Panc1 (cell line): Measurements from ENCODE around the gene RAB11FIP3. TPM values are rescaled to one million over a fixed set of nuclear protein-coding genes. Genes with fewer than 3 reads are reported as not detected.
A peak's percentile ranks its signal among the peaks of the same experiment; 100 is the strongest.

ENCODE experiments used
- ATAC-seq: fragments of 200-7000 bp; cut with Tn5 transposase; 2 replicates; pipeline ENCODE4 v1.9.1; 2020; ENCODE audit warnings: mild to moderate bottlenecking, moderate library complexity
- BruUV-seq: library from RNA; stranded (reverse); fragments of 400-500 nt; replicated peaks from 2 replicates; lab custom pipeline; 2021; lab: Mats Ljungman, UMichigan
- CTCF ChIA-PET: fragments of 300-600 bp; sonication (Branson Sonifier 250); formaldehyde crosslinking; loops from one replicate; lab custom pipeline; 2022; ENCODE audit warnings: antibody characterized with exemption; lab: Charles Lee
- POLR2A ChIA-PET: fragments of 300-600 bp; sonication (Branson Sonifier 250); formaldehyde crosslinking; loops from one replicate; lab custom pipeline; 2022; ENCODE audit warnings: antibody characterized with exemption; lab: Charles Lee
- DNase-seq: peaks from one replicate; pipeline ENCODE4 v3.0.0-alpha.2; 2010; ENCODE audit warnings: low read depth, low spot score
- H3K27ac ChIP-seq: 2 replicates; pipeline ENCODE4 v1.5.1; 2011; ENCODE audit warnings: mild to moderate bottlenecking, low read length, inconsistent platforms
- H3K27me3 ChIP-seq: fragments of 200-500 bp; sonication (Bioruptor generic); 2 replicates; pipeline ENCODE4 v1.6.0; 2014; ENCODE audit warnings: low read length, inconsistent platforms; ENCODE audit not compliant: control insufficient read depth, insufficient read depth
- H3K36me3 ChIP-seq: fragments of 200-500 bp; sonication (Bioruptor generic); 2 replicates; pipeline ENCODE4 v1.5.1; 2014; ENCODE audit warnings: inconsistent platforms, mild to moderate bottlenecking, low read length, moderate library complexity; ENCODE audit not compliant: control insufficient read depth, insufficient read depth
- H3K4me1 ChIP-seq: 2 replicates; pipeline ENCODE4 v1.5.1; 2011; ENCODE audit warnings: inconsistent platforms, mild to moderate bottlenecking, low read length, moderate library complexity; ENCODE audit not compliant: control insufficient read depth, insufficient read depth
- H3K4me3 ChIP-seq, 2 experiments: 2 replicates each; pipeline ENCODE4 v1.5.1; 2011 to 2012; ENCODE audit warnings: low read depth in 2 of 2, low read length in 2 of 2, mild to moderate bottlenecking in 2 of 2, inconsistent platforms in 1 of 2, moderate library complexity in 1 of 2
- H3K9me3 ChIP-seq: fragments of 200-500 bp; sonication (Bioruptor generic); 2 replicates; pipeline ENCODE4 v1.5.1; 2014; ENCODE audit warnings: low read depth, mild to moderate bottlenecking, inconsistent platforms, low read length, moderate library complexity; ENCODE audit not compliant: control insufficient read depth, insufficient read depth
- CTCF ChIP-seq: fragments of 450-650 bp; IDR thresholded peaks from 2 replicates; pipeline ENCODE4 v1.5.1; 2017; ENCODE audit warnings: mild to moderate bottlenecking
- POLR2AphosphoS5 ChIP-seq: IDR thresholded peaks from 2 replicates; pipeline ENCODE4 v1.6.1; 2012; ENCODE audit warnings: mild to moderate bottlenecking, low read depth, low read length, moderate library complexity
- REST ChIP-seq, 2 experiments: IDR thresholded peaks; 2 replicates each; pipeline ENCODE4 v1.6.1; 2011 to 2012; ENCODE audit warnings: low read depth in 2 of 2, control low read depth in 1 of 2, low read length in 1 of 2, mild to moderate bottlenecking in 1 of 2, moderate library complexity in 1 of 2; ENCODE audit not compliant: insufficient read depth in 1 of 2
- SIN3A ChIP-seq: IDR thresholded peaks from 2 replicates; pipeline ENCODE4 v1.6.1; 2012; ENCODE audit warnings: low read depth, mild to moderate bottlenecking, low read length, moderate library complexity, borderline replicate concordance; ENCODE audit not compliant: insufficient read depth
- TCF7L2 ChIP-seq: IDR thresholded peaks from 2 replicates; pipeline ENCODE4 v1.6.1; 2011; ENCODE audit warnings: mild to moderate bottlenecking, low read depth, low read length, inconsistent platforms
- in situ Hi-C: cut with HindIII; loops from 2 replicates; pipeline ENCODE4 v1.10.0; 2016; ENCODE audit warnings: low sequenced_read_pairs, low pct_unique_long_range_greater_than_20kb
- intact Hi-C: fragments of 100-400 bp; cut with micrococcal nuclease; formaldehyde crosslinking; loops from one replicate; pipeline ENCODE4 v1.10.0; 2022; ENCODE audit not compliant: unreplicated experiment
- total RNA-seq: library from RNA; stranded (reverse); gene quantifications from one replicate; pipeline ENCODE4 v1.2.1, GENCODE V29; 2021; ENCODE audit not compliant: unreplicated experiment

The RAB11FIP3 gene
- total RNA-seq, 1 experiment from 2014 or later, result 57.3 TPM

GRCh38 chr16:548586-548985, 123.1 kb downstream of the RAB11FIP3 start:
- no peaks in the 10 kb centered on the region for H3K27me3 ChIP-seq
- no peaks in the 10 kb centered on the region for H3K36me3 ChIP-seq
- POLR2A ChIA-PET, result no interaction called here
- DNase-seq (no peak), ATAC-seq (no peak)
- in situ Hi-C loops, result no loop called here
- BruUV-seq, result no TSS peak
- H3K4me3 ChIP-seq, result no peak overlapping the region
- TF ChIP-seq POLR2AphosphoS5 (no peak), SIN3A (no peak), REST (IDR thresholded peaks at IDR 0.05; ENCODE audit: insufficient read depth in 1 of 2, low read depth in 2 of 2, low read length in 1 of 2) (no peak), TCF7L2 (no peak), CTCF (no peak)
- CTCF ChIA-PET, result no interaction called here
- intact Hi-C loops, result no loop called here
- no peak overlapping the region for H3K27ac ChIP-seq
- no peaks in the 10 kb centered on the region for H3K9me3 ChIP-seq
- no peaks in the 10 kb centered on the region for H3K4me1 ChIP-seq

GRCh38 chr16:549544-550263, 124.3 kb downstream of the RAB11FIP3 start:
- in situ Hi-C loops (no loop called here), intact Hi-C loops (no loop called here)
- Histone ChIP-seq H3K36me3 (no peaks in the 10 kb centered on the region), H3K4me1 (peaks cover 8% of the 10 kb centered on the region), H3K9me3 (no peaks in the 10 kb centered on the region), H3K4me3 (no peak overlapping the region), H3K27ac (no peak overlapping the region), H3K27me3 (no peaks in the 10 kb centered on the region)
- no peak for DNase-seq
- ATAC-seq, result no peak
- BruUV-seq, result no TSS peak
- CTCF ChIA-PET, result no interaction called here
- TF ChIP-seq CTCF (peak; percentile 62), TCF7L2 (no peak), SIN3A (no peak), POLR2AphosphoS5 (no peak)
- POLR2A ChIA-PET, result no interaction called here
